ENCODE measurements around the gene RANBP9.

- no peak for TF ChIP-seq CTCF (conservative IDR thresholded peaks at IDR 0.05; ENCODE audit: low read depth, low read length)
- no peak for TF ChIP-seq EZH2 (IDR thresholded peaks at IDR 0.05; ENCODE audit: low read length, unreplicated experiment)
- TF ChIP-seq EZH2phosphoT487 (IDR thresholded peaks at IDR 0.05; ENCODE audit: borderline replicate concordance, low read length): no peak
Measured at GRCh38 chr6:13702809-13703302, 8.8 kb downstream of the RANBP9 start.
